ENCODE data around the gene TSHR.

GRCh38 chr14:80996049-80996901 lies 40.9 kb downstream of the TSHR start:
- no peak for TF ChIP-seq POLR2A (IDR thresholded peaks at IDR 0.05)
- peak in 2 of 3 donors; percentile 39 to 45 for TF ChIP-seq CTCF (IDR thresholded peaks at IDR 0.05)
- no peak for TF ChIP-seq EP300 (IDR thresholded peaks at IDR 0.05)
